ENCODE results near the gene FBXL4. TPM values are rescaled to one million over a fixed set of nuclear protein-coding genes. Genes with fewer than 3 reads are reported as not detected.

FBXL4 gene
- total RNA-seq, 1 donor from 2014 or later, result 18.5 TPM

GRCh38 chr6:98941319-98941718, 6.4 kb downstream of the FBXL4 start:
- ATAC-seq (no peak), DNase-seq (no peak)
- H3K4me1 ChIP-seq, result peaks cover 21% of the 10 kb centered on the region
- no peaks in the 10 kb centered on the region for H3K36me3 ChIP-seq
- intact Hi-C loops (cut with DNase I), result no loop called here
- no peak overlapping the region for H3K27ac ChIP-seq
- no peak overlapping the region for H3K4me3 ChIP-seq
- H3K27me3 ChIP-seq, result no peaks in the 10 kb centered on the region
- no peak for TF ChIP-seq CTCF (IDR thresholded peaks at IDR 0.05)
- no peaks in the 10 kb centered on the region for H3K9me3 ChIP-seq

- no peak overlapping the region for H3K4me3 ChIP-seq
- TF ChIP-seq CTCF (IDR thresholded peaks at IDR 0.05), result no peak
- H3K27me3 ChIP-seq, result no peaks in the 10 kb centered on the region
- intact Hi-C loops (cut with DNase I), result no loop called here
- H3K36me3 ChIP-seq, result no peaks in the 10 kb centered on the region
- DNase-seq (no peak), ATAC-seq (no peak)
- H3K9me3 ChIP-seq, result no peaks in the 10 kb centered on the region
- no peak overlapping the region for H3K27ac ChIP-seq
- H3K4me1 ChIP-seq, result peaks cover 4% of the 10 kb centered on the region
Measured at GRCh38 chr6:98937351-98937750, 10.4 kb downstream of the FBXL4 start.

GRCh38 chr6:98932381-98932780, 15.4 kb downstream of the FBXL4 start:
- DNase-seq, result no peak
- Histone ChIP-seq H3K4me3 (no peak overlapping the region), H3K4me1 (peaks cover 4% of the 10 kb centered on the region), H3K36me3 (peaks cover 4% of the 10 kb centered on the region), H3K27ac (no peak overlapping the region), H3K9me3 (no peaks in the 10 kb centered on the region), H3K27me3 (no peaks in the 10 kb centered on the region)
- ATAC-seq, result no peak
- intact Hi-C loops (cut with DNase I), result no loop called here
- no peak for TF ChIP-seq CTCF (IDR thresholded peaks at IDR 0.05)

- no peak for DNase-seq
- Histone ChIP-seq H3K4me1 (peaks cover 4% of the 10 kb centered on the region), H3K27me3 (no peaks in the 10 kb centered on the region), H3K27ac (no peak overlapping the region), H3K36me3 (peaks cover 8% of the 10 kb centered on the region), H3K9me3 (no peaks in the 10 kb centered on the region), H3K4me3 (no peak overlapping the region)
- no peak for ATAC-seq
- TF ChIP-seq CTCF (IDR thresholded peaks at IDR 0.05), result no peak
- intact Hi-C loops (cut with DNase I), result no loop called here
Measured at GRCh38 chr6:98931696-98932095, 16.1 kb downstream of the FBXL4 start.

GRCh38 chr6:98929498-98930060, 18.2 kb downstream of the FBXL4 start:
- Histone ChIP-seq H3K4me1 (peaks cover 4% of the 10 kb centered on the region), H3K4me3 (no peak overlapping the region), H3K27ac (no peak overlapping the region), H3K27me3 (no peaks in the 10 kb centered on the region), H3K36me3 (peaks cover 15% of the 10 kb centered on the region), H3K9me3 (no peaks in the 10 kb centered on the region)
- no peak for TF ChIP-seq CTCF (IDR thresholded peaks at IDR 0.05)
- intact Hi-C loops (cut with DNase I), result no loop called here
- ATAC-seq, result no peak
- DNase-seq, result no peak

GRCh38 chr6:98928688-98929087, 19.1 kb downstream of the FBXL4 start:
- ATAC-seq (no peak), DNase-seq (no peak)
- Histone ChIP-seq H3K4me1 (peaks cover 4% of the 10 kb centered on the region), H3K27me3 (no peaks in the 10 kb centered on the region), H3K27ac (no peak overlapping the region), H3K36me3 (peaks cover 15% of the 10 kb centered on the region), H3K4me3 (no peak overlapping the region), H3K9me3 (no peaks in the 10 kb centered on the region)
- TF ChIP-seq CTCF (IDR thresholded peaks at IDR 0.05), result no peak
- intact Hi-C loops (cut with DNase I), result no loop called here
